WTC11 (cell line): ENCODE data around the gene RAB8B.

Source experiments
- GRHL2 ChIP-seq: fragments of 250-450 bp; sonication (Bioruptor Pico); IDR thresholded peaks from 2 replicates; pipeline ENCODE4 v1.8.0; 2022; ENCODE audit warnings: mild to moderate bottlenecking, moderate library complexity; ENCODE audit not compliant: insufficient replicate concordance, severe bottlenecking
- TP53 ChIP-seq: sonication (generic); formaldehyde crosslinking; IDR thresholded peaks from 2 replicates; pipeline ENCODE4 v1.8.1; 2023; ENCODE audit warnings: mild to moderate bottlenecking, missing genetic modification reagents
- TF ChIP-seq, protein P1 (sequence below): fragments of 200-600 bp; IDR thresholded peaks from 2 replicates; pipeline ENCODE4 v1.8.0; 2022; ENCODE audit warnings: antibody characterized with exemption
- TF ChIP-seq, protein P2 (sequence below): sonication (generic); formaldehyde crosslinking; IDR thresholded peaks from 2 replicates; pipeline ENCODE4 v1.8.1; 2022; ENCODE audit warnings: low read depth, mild to moderate bottlenecking, moderate library complexity, missing genetic modification reagents, borderline replicate concordance
- TF ChIP-seq, protein P3 (sequence below): sonication (generic); formaldehyde crosslinking; IDR thresholded peaks from 2 replicates; pipeline ENCODE4 v1.8.0; 2022; ENCODE audit warnings: mild to moderate bottlenecking, missing genetic modification reagents
- TF ChIP-seq, protein P4 (sequence below): sonication (generic); formaldehyde crosslinking; IDR thresholded peaks from 2 replicates; pipeline ENCODE4 v1.8.1; 2022; ENCODE audit warnings: mild to moderate bottlenecking, missing genetic modification reagents, moderate library complexity, borderline replicate concordance

DNA sequence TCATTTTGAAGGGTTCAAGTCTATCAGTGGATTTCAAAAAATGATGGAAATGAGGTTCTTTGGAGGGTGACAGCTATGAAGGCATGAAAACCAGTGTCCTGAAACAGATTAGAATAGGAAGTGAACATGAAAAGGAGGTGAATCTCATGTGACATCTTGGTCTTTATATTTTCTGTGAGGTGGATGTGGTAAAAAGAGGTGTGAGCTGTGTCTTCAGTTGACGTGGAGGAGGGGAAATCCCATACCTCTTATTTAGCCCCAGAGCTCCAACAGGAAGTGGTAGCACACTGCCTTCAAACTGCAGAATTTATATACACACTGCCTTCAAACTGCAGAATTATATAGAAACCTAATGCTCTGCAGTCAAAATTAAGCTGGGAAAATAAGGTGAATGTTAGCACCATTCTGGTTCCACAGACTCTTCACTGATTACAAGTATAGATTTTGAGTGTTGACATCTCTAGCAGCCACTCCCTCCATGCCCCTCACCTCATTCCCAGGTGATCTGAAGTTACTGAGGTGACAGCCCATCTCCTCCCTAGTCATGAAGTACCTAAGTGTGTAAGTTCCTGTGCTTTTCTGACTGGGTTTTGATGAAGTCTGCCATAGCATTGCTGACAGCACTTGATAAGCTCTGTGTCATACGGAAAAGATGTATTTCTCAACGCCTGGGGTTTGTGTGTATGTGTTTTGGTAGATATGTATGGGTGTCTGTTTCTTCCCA, 2.7 kb downstream of the RAB8B start:
- TF ChIP-seq TP53 (CRISPR knock-in tag) (no peak), GRHL2 (CRISPR knock-in tag) (no peak)
- TF ChIP-seq, protein P1, sequence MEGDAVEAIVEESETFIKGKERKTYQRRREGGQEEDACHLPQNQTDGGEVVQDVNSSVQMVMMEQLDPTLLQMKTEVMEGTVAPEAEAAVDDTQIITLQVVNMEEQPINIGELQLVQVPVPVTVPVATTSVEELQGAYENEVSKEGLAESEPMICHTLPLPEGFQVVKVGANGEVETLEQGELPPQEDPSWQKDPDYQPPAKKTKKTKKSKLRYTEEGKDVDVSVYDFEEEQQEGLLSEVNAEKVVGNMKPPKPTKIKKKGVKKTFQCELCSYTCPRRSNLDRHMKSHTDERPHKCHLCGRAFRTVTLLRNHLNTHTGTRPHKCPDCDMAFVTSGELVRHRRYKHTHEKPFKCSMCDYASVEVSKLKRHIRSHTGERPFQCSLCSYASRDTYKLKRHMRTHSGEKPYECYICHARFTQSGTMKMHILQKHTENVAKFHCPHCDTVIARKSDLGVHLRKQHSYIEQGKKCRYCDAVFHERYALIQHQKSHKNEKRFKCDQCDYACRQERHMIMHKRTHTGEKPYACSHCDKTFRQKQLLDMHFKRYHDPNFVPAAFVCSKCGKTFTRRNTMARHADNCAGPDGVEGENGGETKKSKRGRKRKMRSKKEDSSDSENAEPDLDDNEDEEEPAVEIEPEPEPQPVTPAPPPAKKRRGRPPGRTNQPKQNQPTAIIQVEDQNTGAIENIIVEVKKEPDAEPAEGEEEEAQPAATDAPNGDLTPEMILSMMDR = no peak
- TF ChIP-seq, protein P2, sequence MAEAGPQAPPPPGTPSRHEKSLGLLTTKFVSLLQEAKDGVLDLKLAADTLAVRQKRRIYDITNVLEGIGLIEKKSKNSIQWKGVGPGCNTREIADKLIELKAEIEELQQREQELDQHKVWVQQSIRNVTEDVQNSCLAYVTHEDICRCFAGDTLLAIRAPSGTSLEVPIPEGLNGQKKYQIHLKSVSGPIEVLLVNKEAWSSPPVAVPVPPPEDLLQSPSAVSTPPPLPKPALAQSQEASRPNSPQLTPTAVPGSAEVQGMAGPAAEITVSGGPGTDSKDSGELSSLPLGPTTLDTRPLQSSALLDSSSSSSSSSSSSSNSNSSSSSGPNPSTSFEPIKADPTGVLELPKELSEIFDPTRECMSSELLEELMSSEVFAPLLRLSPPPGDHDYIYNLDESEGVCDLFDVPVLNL (CRISPR knock-in tag) = no peak
- TF ChIP-seq, protein P3, sequence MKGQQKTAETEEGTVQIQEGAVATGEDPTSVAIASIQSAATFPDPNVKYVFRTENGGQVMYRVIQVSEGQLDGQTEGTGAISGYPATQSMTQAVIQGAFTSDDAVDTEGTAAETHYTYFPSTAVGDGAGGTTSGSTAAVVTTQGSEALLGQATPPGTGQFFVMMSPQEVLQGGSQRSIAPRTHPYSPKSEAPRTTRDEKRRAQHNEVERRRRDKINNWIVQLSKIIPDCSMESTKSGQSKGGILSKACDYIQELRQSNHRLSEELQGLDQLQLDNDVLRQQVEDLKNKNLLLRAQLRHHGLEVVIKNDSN (CRISPR knock-in tag) = no peak
- TF ChIP-seq, protein P4, sequence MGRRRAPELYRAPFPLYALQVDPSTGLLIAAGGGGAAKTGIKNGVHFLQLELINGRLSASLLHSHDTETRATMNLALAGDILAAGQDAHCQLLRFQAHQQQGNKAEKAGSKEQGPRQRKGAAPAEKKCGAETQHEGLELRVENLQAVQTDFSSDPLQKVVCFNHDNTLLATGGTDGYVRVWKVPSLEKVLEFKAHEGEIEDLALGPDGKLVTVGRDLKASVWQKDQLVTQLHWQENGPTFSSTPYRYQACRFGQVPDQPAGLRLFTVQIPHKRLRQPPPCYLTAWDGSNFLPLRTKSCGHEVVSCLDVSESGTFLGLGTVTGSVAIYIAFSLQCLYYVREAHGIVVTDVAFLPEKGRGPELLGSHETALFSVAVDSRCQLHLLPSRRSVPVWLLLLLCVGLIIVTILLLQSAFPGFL (CRISPR knock-in tag) = no peak
